ENCODE measurements around the gene MCM5.
"Not testable (repeated sequence)": the region's sequence is repeated elsewhere in the genome, so short reads cannot be mapped to it uniquely, and the experiment has no call there.

MCM5 gene

DNA sequence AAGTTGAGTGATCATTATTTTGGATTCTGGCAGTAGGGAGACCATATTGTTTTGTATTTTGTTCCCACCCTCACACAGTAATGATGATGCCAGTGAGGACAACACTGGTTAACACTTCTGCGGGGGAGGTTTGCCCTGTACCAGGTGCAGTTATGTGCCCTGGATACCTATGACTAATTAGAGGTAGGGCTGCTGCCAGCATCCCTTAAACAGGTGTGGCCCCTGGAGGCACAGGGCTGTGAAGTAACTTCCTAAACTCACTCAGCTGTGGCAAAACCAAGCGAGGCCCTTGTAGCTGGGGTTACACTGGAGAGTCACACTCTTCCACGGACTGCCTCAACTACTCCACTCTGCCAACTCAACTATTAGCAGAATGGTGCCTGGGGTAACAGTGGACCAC is 64.5 kb downstream of the MCM5 start:
- no peak for FAIRE-seq
- DNase-seq (ENCODE audit: extremely low spot score, insufficient read length, low read depth) = no peak

DNA sequence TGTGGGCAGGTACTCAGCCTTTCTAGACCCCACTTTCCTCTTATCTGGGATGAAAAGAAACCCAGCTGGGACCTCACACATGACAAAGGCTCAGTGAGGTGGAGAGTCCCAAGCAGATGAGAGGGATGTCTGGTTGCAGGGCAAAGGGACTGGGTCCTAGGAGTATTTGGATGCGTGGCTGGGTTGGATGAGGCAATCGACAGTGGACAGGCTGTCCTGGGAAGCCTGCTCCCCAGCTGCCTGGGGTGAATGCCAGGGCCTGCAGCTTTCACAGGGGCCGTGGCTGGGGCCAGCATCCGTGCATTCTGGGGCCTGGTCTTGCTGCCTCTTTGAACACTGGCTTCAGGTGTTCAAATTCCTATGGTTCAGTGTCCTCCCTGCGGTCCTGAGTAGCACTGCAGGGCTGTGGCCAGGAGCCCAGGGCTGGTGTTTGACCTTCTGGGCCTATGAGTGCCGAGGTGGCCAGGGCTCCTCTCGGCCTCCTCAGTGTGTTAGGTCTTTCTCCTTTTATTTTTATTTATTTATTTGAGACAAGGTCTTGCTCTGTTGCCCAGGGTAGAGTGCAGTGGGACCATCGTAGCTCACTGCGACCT is 65.3 kb downstream of the MCM5 start:
- no peak for DNase-seq (ENCODE audit: extremely low spot score, insufficient read length, low read depth)
- FAIRE-seq = no peak

DNA sequence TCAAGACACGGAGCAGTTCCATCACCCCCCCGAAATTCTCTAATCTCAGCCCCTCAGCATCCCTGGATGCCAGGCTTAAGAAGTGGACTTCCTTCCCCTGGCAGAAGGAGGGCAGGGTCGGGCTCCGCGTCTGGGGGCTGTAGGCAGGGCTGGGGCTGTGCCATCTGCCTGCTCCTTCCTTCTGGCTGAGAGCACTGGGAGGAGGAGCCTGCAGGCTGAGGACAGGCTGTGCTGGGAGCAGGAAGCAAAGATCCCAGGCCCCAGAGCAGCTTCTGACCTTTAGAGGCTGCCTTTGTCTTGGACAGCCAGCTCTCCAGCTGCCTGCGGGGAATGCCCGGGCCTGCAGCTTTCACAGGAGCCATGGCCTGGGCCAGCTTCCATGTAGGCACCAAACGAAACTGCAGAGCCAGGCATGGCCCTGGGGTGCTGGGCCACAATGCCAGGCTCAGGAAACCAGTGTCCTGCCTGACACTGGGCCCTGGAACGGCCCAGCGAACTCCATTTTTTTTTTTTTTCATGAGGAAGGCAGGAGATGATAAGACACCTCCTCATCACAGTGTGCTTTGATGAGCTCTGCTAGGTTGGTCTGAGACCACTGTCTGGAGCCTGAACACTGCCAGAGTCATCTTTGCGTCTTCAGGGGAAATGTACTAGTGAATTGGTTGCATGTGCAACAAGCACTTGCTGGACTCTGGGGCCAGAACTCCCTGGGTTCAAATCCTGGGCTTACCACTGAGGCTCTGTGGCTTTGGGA is 67.9 kb downstream of the MCM5 start:
- no peak for DNase-seq (ENCODE audit: extremely low spot score, insufficient read length, low read depth)
- FAIRE-seq = no peak

DNA sequence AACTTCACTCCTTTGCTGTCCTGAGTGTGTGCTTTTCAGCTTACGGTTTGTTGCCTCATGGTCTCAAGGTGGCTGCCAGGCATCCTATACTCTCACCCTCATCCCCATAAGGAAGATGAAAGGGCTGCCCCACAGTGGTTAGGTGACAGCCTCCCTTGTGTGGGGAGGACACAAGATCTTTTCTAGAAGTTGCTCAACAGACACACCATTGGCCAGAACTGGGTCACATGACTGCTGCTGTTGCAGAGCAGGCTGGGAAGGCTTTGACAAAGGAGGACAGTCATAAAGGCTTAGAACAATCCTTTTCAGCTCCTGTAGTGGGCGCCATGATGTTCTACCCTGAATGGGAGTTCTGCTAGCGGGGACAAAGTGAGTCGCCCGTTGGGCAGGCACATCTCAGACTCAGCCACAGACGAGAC is 71.0 kb downstream of the MCM5 start:
- no peak for FAIRE-seq
- DNase-seq (ENCODE audit: extremely low spot score, insufficient read length, low read depth) = no peak

DNA sequence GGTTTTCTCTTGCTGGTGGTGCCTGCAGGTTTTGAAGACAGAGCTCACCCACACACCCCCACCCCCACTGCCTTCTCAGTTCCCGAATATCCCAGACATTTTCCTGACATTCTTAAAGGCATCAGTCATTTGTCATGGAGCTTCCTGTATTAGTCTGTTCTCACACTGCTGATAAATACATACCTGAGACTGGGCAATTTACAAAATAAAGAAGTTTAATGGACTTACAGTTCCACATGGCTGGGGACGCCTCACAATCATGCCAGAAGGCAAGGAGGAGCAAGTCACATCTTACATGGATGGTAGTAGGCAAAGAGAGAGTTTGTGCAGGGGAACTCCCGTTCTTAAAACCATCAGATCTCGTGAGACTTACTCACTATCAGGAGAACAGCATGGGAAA is 71.6 kb downstream of the MCM5 start:
- not testable (repeated sequence) for FAIRE-seq; DNase-seq (ENCODE audit: extremely low spot score, insufficient read length, low read depth)

DNA sequence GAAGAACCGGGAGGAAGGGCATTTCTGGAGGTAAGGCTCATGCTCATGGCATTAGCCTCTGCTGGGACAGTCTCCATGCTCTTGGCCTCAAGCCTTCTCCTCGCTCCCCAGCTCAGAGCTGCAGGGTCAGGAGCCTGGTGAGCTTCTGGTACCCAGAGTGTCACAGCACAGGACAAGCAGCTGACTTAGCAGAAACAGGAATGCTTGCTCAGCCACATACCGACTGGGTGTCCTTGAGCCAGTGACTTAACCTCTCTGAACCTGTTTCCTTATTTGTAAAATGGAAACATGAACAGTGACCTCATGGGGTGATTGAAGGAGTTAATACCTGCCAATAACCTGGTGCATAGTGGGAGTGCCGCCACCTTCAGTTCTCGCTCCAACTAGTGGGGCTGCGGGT is 72.5 kb downstream of the MCM5 start:
- DNase-seq (ENCODE audit: extremely low spot score, insufficient read length, low read depth) (no peak), FAIRE-seq (no peak)

DNA sequence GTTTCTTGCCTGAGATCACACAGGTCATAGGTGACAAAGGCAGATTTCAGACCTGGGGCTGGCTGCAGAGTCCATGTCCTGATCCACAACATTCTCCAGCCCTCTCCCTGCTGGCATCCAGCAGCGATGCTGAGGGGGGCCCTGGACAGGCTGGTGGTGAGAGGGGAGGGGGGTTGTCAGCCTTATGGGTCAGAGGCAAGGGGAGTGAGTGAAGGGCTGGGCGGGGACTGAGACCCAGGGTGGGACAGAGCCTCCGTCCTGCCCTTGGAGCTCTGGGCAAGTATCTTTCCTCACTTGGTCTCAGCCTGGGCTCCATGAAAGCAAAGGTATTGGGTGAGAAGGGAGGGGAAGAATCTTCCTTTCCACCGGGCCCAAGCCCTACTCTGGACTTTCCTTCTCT is 74.0 kb downstream of the MCM5 start:
- no peak for FAIRE-seq

More for the DNA sequence above, 74.0 kb downstream of the MCM5 start:
- DNase-seq (ENCODE audit: extremely low spot score, insufficient read length, low read depth) = no peak

Data from GM18507 (cell line).